22Rv1 (cell line): Measurements from ENCODE around the gene TMEM171.

ENCODE experiments used
- ZFX ChIP-seq: fragments of 450-650 bp; IDR thresholded peaks from 2 replicates; pipeline ENCODE4 v1.6.1; 2017; ENCODE audit warnings: antibody characterized with exemption, borderline replicate concordance
- TF ChIP-seq, protein P1 (sequence below): fragments of 450-650 bp; IDR thresholded peaks from 2 replicates; pipeline ENCODE4 v1.5.1; 2017; ENCODE audit warnings: mild to moderate bottlenecking

DNA sequence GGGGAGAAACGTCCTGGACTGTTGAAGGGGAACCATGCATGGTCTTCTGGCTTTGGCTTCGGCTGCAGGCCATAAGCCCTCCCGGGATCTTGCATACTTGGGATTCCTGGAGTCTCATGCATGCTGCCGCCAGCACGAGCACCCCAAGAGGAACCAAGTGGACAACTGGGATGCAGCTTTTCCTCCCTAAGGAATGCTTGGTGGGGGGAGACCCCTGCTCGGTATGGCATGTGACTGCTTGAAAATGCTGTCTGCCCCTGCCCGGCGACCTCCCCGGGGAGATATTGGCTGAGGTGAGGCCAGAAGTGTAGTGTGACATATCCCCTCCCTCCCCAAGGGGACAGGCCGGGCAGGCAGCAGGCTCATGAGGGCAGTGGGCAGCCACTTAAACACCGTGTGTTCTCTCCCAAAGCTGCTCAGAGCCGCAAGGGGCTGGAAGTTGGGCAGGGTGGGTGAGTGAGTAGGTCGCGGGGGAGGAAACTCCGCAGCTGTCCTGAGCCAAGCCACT, 15.7 kb downstream of the TMEM171 start:
- TF ChIP-seq, protein P1, sequence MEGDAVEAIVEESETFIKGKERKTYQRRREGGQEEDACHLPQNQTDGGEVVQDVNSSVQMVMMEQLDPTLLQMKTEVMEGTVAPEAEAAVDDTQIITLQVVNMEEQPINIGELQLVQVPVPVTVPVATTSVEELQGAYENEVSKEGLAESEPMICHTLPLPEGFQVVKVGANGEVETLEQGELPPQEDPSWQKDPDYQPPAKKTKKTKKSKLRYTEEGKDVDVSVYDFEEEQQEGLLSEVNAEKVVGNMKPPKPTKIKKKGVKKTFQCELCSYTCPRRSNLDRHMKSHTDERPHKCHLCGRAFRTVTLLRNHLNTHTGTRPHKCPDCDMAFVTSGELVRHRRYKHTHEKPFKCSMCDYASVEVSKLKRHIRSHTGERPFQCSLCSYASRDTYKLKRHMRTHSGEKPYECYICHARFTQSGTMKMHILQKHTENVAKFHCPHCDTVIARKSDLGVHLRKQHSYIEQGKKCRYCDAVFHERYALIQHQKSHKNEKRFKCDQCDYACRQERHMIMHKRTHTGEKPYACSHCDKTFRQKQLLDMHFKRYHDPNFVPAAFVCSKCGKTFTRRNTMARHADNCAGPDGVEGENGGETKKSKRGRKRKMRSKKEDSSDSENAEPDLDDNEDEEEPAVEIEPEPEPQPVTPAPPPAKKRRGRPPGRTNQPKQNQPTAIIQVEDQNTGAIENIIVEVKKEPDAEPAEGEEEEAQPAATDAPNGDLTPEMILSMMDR: no peak
- TF ChIP-seq ZFX: no peak
